GM18858 (cell line): ENCODE results near the gene MRPL55.

Source experiments
- ATAC-seq: cut with Tn5 transposase; IDR thresholded peaks from one replicate; pipeline ENCODE4 v1.9.1; 2021; ENCODE audit not compliant: unreplicated experiment

Gene MRPL55

GRCh38 chr1:228058949-228059633 is 50.0 kb downstream of the MRPL55 start:
- no peak for ATAC-seq

GRCh38 chr1:228058172-228058948 is 50.7 kb downstream of the MRPL55 start:
- ATAC-seq, result no peak
